ENCODE measurements around the gene ELFN2.

DNA sequence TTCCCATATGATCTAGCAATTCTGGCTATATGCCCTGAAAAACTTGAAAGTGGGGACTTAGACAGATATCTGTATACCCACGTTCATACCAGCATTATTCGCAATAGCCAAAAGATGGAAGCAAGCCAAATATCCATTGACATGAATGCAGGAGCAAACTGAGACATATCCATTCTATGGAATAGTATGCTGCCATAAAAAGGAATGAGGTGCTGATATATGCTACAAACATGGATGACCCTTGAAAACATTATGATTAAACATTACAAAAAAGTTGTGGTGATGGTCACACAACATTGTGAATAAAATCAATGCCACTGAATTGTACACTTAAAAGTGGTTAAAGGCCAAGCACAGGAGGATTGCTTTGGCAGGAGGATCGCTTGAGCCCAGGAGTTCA lies 33.4 kb upstream of the ELFN2 start:
- TF ChIP-seq, protein P1, sequence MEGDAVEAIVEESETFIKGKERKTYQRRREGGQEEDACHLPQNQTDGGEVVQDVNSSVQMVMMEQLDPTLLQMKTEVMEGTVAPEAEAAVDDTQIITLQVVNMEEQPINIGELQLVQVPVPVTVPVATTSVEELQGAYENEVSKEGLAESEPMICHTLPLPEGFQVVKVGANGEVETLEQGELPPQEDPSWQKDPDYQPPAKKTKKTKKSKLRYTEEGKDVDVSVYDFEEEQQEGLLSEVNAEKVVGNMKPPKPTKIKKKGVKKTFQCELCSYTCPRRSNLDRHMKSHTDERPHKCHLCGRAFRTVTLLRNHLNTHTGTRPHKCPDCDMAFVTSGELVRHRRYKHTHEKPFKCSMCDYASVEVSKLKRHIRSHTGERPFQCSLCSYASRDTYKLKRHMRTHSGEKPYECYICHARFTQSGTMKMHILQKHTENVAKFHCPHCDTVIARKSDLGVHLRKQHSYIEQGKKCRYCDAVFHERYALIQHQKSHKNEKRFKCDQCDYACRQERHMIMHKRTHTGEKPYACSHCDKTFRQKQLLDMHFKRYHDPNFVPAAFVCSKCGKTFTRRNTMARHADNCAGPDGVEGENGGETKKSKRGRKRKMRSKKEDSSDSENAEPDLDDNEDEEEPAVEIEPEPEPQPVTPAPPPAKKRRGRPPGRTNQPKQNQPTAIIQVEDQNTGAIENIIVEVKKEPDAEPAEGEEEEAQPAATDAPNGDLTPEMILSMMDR (IDR thresholded peaks at IDR 0.05): no peak
- no peak for TF ChIP-seq POLR2A (IDR thresholded peaks at IDR 0.05)
